Neural progenitor cell (in vitro differentiated cells): ENCODE measurements around the gene MYH6.

ENCODE experiments used
- CTCF ChIP-seq: fragments of 200-600 bp; sonication (generic); IDR thresholded peaks from 2 replicates; pipeline ENCODE4 v1.5.1; 2017; ENCODE audit warnings: antibody characterized with exemption, mild to moderate bottlenecking
- EZH2 ChIP-seq: fragments of 200-600 bp; sonication (generic); IDR thresholded peaks from 2 replicates; pipeline ENCODE4 v1.6.1; 2017; ENCODE audit warnings: antibody characterized with exemption, mild to moderate bottlenecking, moderate library complexity
- EZH2phosphoT487 ChIP-seq: fragments of 200-600 bp; sonication (generic); IDR thresholded peaks from 2 replicates; pipeline ENCODE4 v1.6.1; 2017; ENCODE audit warnings: antibody characterized with exemption

GRCh38 chr14:23407516-23408306 lies at the start of gene MYH6:
- TF ChIP-seq EZH2 (no peak), CTCF (no peak), EZH2phosphoT487 (no peak)
